ENCODE measurements around the gene PLA2G2F.

GRCh38 chr1:20169932-20170331 lies 30.8 kb downstream of the PLA2G2F start:
- TF ChIP-seq POLR2A (IDR thresholded peaks at IDR 0.05; ENCODE audit: low read length) (no peak), GATA1 (IDR thresholded peaks at IDR 0.05; ENCODE audit: low read depth, low read length) (no peak)

Data from erythroblast (primary cell).